Ovary (tissue), 3 donors: Measurements from ENCODE around the gene APOA1.

Experiments
- POLR2A ChIP-seq: fragments of 450-650 bp; IDR thresholded peaks from one replicate; pipeline ENCODE4 v1.6.1; 2017; ENCODE audit warnings: antibody characterized with exemption, mild to moderate bottlenecking, moderate library complexity
- TF ChIP-seq, protein P1 (sequence below), 3 donors: fragments of 450-650 bp in 2 of 3; fragments of 200-600 bp in 1 of 3; IDR thresholded peaks; one replicate each; pipeline versions ENCODE4 v1.5.1 to v1.8.0; 2016 to 2022; ENCODE audit warnings: antibody characterized with exemption in 3 of 3, mild to moderate bottlenecking in 1 of 3
- donor health status: DM: no; HTN: no; CAD: no.

DNA sequence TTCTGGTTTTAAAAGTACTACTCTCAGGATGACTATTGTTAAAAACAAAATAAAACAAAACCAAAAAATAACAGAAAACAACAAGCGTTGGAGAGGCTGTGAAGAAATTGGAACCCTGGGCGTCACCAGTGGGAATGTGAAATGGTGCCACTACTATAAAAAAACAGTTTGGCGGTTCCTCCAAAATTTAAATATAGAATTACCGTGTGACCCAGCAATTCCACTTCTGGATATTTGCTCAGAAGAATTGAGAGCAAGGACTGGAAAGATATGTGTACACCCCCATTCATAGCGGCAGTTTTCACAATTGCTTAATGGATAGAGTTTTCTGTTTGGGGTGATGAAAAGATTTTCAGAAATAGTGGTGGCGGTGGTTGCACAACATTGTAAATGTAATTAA is 22.9 kb downstream of the APOA1 start:
- no peak for TF ChIP-seq POLR2A
- TF ChIP-seq, protein P1, sequence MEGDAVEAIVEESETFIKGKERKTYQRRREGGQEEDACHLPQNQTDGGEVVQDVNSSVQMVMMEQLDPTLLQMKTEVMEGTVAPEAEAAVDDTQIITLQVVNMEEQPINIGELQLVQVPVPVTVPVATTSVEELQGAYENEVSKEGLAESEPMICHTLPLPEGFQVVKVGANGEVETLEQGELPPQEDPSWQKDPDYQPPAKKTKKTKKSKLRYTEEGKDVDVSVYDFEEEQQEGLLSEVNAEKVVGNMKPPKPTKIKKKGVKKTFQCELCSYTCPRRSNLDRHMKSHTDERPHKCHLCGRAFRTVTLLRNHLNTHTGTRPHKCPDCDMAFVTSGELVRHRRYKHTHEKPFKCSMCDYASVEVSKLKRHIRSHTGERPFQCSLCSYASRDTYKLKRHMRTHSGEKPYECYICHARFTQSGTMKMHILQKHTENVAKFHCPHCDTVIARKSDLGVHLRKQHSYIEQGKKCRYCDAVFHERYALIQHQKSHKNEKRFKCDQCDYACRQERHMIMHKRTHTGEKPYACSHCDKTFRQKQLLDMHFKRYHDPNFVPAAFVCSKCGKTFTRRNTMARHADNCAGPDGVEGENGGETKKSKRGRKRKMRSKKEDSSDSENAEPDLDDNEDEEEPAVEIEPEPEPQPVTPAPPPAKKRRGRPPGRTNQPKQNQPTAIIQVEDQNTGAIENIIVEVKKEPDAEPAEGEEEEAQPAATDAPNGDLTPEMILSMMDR (IDR thresholded peaks at IDR 0.05), result no peak
